GM21619 (cell line): ENCODE measurements around the gene SLC35A3.
"Not testable (repeated sequence)": the region's sequence is repeated elsewhere in the genome, so short reads cannot be mapped to it uniquely, and the experiment has no call there.

ENCODE experiments used
- ATAC-seq: cut with Tn5 transposase; IDR thresholded peaks from one replicate; pipeline ENCODE4 v1.9.1; 2021; ENCODE audit not compliant: unreplicated experiment

The SLC35A3 gene

GRCh38 chr1:99970713-99971255 lies 988 bp downstream of the SLC35A3 start:
- no peak for ATAC-seq

GRCh38 chr1:99972066-99972465 lies 2.3 kb downstream of the SLC35A3 start:
- ATAC-seq: not testable (repeated sequence)

- no peak for ATAC-seq
These were observed 5.7 kb downstream of the SLC35A3 start for GRCh38 chr1:99975529-99975928.

- not testable (repeated sequence) for ATAC-seq
These were observed 7.5 kb downstream of the SLC35A3 start for GRCh38 chr1:99977326-99977725.

- ATAC-seq: no peak
These were observed 8.4 kb downstream of the SLC35A3 start for GRCh38 chr1:99978218-99978617.

GRCh38 chr1:99979091-99979490 lies 9.3 kb downstream of the SLC35A3 start:
- no peak for ATAC-seq

GRCh38 chr1:99980928-99981327 lies 11.1 kb downstream of the SLC35A3 start:
- no peak for ATAC-seq

- ATAC-seq: no peak
These were observed 16.9 kb downstream of the SLC35A3 start for GRCh38 chr1:99986656-99987225.

GRCh38 chr1:99988210-99988765 lies 18.5 kb downstream of the SLC35A3 start:
- ATAC-seq: no peak

- no peak for ATAC-seq
These were observed 22.4 kb downstream of the SLC35A3 start for GRCh38 chr1:99992044-99992722.

GRCh38 chr1:99992760-99993467 lies 23.1 kb downstream of the SLC35A3 start:
- ATAC-seq: no peak

- no peak for ATAC-seq
These were observed 23.7 kb downstream of the SLC35A3 start for GRCh38 chr1:99993468-99993845.

- no peak for ATAC-seq
These were observed 24.7 kb downstream of the SLC35A3 start for GRCh38 chr1:99994496-99994895.

- ATAC-seq: no peak
These were observed 27.2 kb downstream of the SLC35A3 start for GRCh38 chr1:99996951-99997350.

- no peak for ATAC-seq
These were observed 31.7 kb downstream of the SLC35A3 start for GRCh38 chr1:100001462-100001861.

GRCh38 chr1:100005424-100005823 lies 35.6 kb downstream of the SLC35A3 start:
- no peak for ATAC-seq

GRCh38 chr1:100006688-100007087 lies 36.9 kb downstream of the SLC35A3 start:
- no peak for ATAC-seq

- ATAC-seq: no peak
These were observed 39.7 kb downstream of the SLC35A3 start for GRCh38 chr1:100009458-100009857.

- no peak for ATAC-seq
These were observed 41.0 kb downstream of the SLC35A3 start for GRCh38 chr1:100010804-100011203.

GRCh38 chr1:100019220-100019619 lies 49.4 kb downstream of the SLC35A3 start:
- ATAC-seq: no peak

- no peak for ATAC-seq
These were observed 53.7 kb downstream of the SLC35A3 start for GRCh38 chr1:100023482-100023881.

- no peak for ATAC-seq
These were observed 57.4 kb downstream of the SLC35A3 start for GRCh38 chr1:100027212-100027611.
